PFSK-1 (cell line): ENCODE results near the gene FADS1.

Experiments used
- FOXP2 ChIP-seq: optimal IDR thresholded peaks from 2 replicates; pipeline ENCODE3; 2011; ENCODE audit warnings: borderline replicate concordance, control low read depth, inconsistent platforms; ENCODE audit not compliant: insufficient read depth; ENCODE audit errors: extremely low read length, extremely low read depth
- POLR2AphosphoS5 ChIP-seq: IDR thresholded peaks from 2 replicates; pipeline ENCODE4 v1.6.1; 2012; ENCODE audit warnings: low read depth, mild to moderate bottlenecking, control low read depth, low read length, moderate library complexity
- REST ChIP-seq, 2 experiments: IDR thresholded peaks; 2 replicates each; pipeline versions ENCODE4 v1.6.1 to v1.8.0; 2011 to 2012; ENCODE audit warnings: low read depth in 2 of 2, low read length in 2 of 2, control low read depth in 1 of 2, inconsistent platforms in 1 of 2, mild to moderate bottlenecking in 1 of 2, moderate library complexity in 1 of 2; ENCODE audit not compliant: insufficient read depth in 1 of 2
- TAF1 ChIP-seq: IDR thresholded peaks from 2 replicates; pipeline ENCODE4 v1.6.1; 2012; ENCODE audit warnings: low read length, control low read depth, borderline replicate concordance; ENCODE audit not compliant: insufficient read depth

- no peak for TF ChIP-seq TAF1
- TF ChIP-seq FOXP2, result no peak
- no peak for TF ChIP-seq POLR2AphosphoS5
- no peak for TF ChIP-seq REST (IDR thresholded peaks at IDR 0.05; ENCODE audit: insufficient read depth in 1 of 2, low read depth in 2 of 2, low read length in 2 of 2)
Observed at GRCh38 chr11:61811831-61812230, 5.0 kb downstream of the FADS1 start.
